Astrocyte (in vitro differentiated cells and primary cell): ENCODE results near the gene CLMN. TPM values are rescaled to one million over a fixed set of nuclear protein-coding genes. Genes with fewer than 3 reads are reported as not detected.

Source experiments
- DNase-seq: peaks from one replicate; pipeline ENCODE4 v3.0.0-alpha.2; 2010; ENCODE audit warnings: low read depth
- FAIRE-seq: peaks from 2 replicates; lab custom pipeline; 2011; peaks lifted over from hg19 to GRCh38; lab: Jason Lieb, UNC
- H2AFZ ChIP-seq: 2 replicates; pipeline ENCODE4 v1.6.0; 2012; ENCODE audit warnings: low read depth, low read length, inconsistent platforms
- H3K27ac ChIP-seq: 2 replicates; pipeline ENCODE4 v1.5.1; 2011; ENCODE audit warnings: low read depth, low read length, inconsistent platforms
- H3K27me3 ChIP-seq: 2 replicates; pipeline ENCODE4 v1.6.0; 2011; ENCODE audit warnings: low read length, inconsistent platforms; ENCODE audit not compliant: insufficient read depth
- H3K36me3 ChIP-seq: 2 replicates; pipeline ENCODE4 v1.5.1; 2011; ENCODE audit warnings: low read length, inconsistent platforms; ENCODE audit not compliant: insufficient read depth
- H3K4me1 ChIP-seq: 2 replicates; pipeline ENCODE4 v1.5.1; 2011; ENCODE audit warnings: low read length, inconsistent platforms; ENCODE audit not compliant: insufficient read depth
- H3K4me2 ChIP-seq: 2 replicates; pipeline ENCODE4 v1.6.0; 2012; ENCODE audit warnings: low read length, inconsistent platforms
- H3K4me3 ChIP-seq: 2 replicates; pipeline ENCODE4 v1.5.1; 2011; ENCODE audit warnings: low read depth, mild to moderate bottlenecking, low read length, inconsistent platforms; ENCODE audit not compliant: insufficient read depth
- H3K79me2 ChIP-seq: 2 replicates; pipeline ENCODE4 v1.6.0; 2012; ENCODE audit warnings: mild to moderate bottlenecking, low read length, inconsistent platforms; ENCODE audit not compliant: insufficient read depth
- H3K9ac ChIP-seq: 2 replicates; pipeline ENCODE4 v1.6.0; 2012; ENCODE audit warnings: mild to moderate bottlenecking, low read length, inconsistent platforms
- H3K9me3 ChIP-seq: 2 replicates; pipeline ENCODE4 v1.5.1; 2012; ENCODE audit warnings: low read depth, mild to moderate bottlenecking, low read length, inconsistent platforms; ENCODE audit not compliant: insufficient read depth
- H4K20me1 ChIP-seq: 2 replicates; pipeline ENCODE4 v1.6.0; 2012; ENCODE audit warnings: low read length, inconsistent platforms; ENCODE audit not compliant: insufficient read depth
- H3K27ac Mint-ChIP-seq: one replicate; pipeline ENCODE4 v1.8.0; 2021; ENCODE audit warnings: mild to moderate bottlenecking, mixed read lengths; ENCODE audit not compliant: unreplicated experiment
- H3K27me3 Mint-ChIP-seq: one replicate; pipeline ENCODE4 v1.8.0; 2021; ENCODE audit warnings: low read depth, mixed read lengths; ENCODE audit not compliant: unreplicated experiment
- H3K36me3 Mint-ChIP-seq: one replicate; pipeline ENCODE4 v1.8.0; 2021; ENCODE audit warnings: low read depth, mixed read lengths; ENCODE audit not compliant: unreplicated experiment
- H3K4me1 Mint-ChIP-seq: one replicate; pipeline ENCODE4 v1.8.0; 2021; ENCODE audit warnings: low read depth, mixed read lengths; ENCODE audit not compliant: unreplicated experiment
- H3K4me3 Mint-ChIP-seq: one replicate; pipeline ENCODE4 v1.8.0; 2021; ENCODE audit warnings: mild to moderate bottlenecking, moderate library complexity, mixed read lengths; ENCODE audit not compliant: unreplicated experiment
- H3K9me3 Mint-ChIP-seq: one replicate; pipeline ENCODE4 v1.8.0; 2021; ENCODE audit warnings: mild to moderate bottlenecking, mixed read lengths; ENCODE audit not compliant: unreplicated experiment
- CTCF ChIP-seq: IDR thresholded peaks from 2 replicates; pipeline ENCODE4 v1.5.1; 2011; ENCODE audit warnings: low read depth, mild to moderate bottlenecking, inconsistent platforms, low read length, moderate library complexity; ENCODE audit not compliant: insufficient read depth
- EZH2 ChIP-seq: IDR thresholded peaks from 2 replicates; pipeline ENCODE4 v1.6.1; 2012; ENCODE audit warnings: mild to moderate bottlenecking, low read length, inconsistent platforms; ENCODE audit not compliant: insufficient read depth
- total RNA-seq: library from RNA; stranded (reverse); gene quantifications from 2 replicates; pipeline ENCODE4 v1.2.1, GENCODE V29; 2021

CLMN gene
- total RNA-seq, 1 donor from 2014 or later = 14.0 TPM

DNA sequence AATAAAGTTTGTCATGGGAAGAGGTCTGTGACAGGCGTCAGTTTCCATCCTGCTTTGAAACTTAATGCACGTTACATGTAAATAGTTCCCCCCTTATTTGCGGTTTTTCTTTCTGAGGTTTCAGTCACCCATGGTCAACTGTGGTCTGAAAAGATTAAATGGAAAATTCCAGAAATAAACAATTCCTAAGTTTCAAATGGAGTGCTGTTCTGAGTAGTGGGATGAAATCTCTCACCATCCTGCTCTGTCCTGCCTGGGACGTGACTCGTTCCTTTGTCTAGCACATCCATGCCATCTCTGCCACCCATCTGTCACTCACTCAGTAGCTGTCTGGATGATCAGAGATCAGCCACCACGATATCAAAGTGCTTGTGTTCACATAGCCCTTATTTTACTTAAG is 111.1 kb downstream of the CLMN start:
- Histone ChIP-seq H3K9ac (no peak overlapping the region), H3K9me3 (no peaks in the 10 kb centered on the region), H3K4me2 (no peak overlapping the region), H3K27me3 (no peaks in the 10 kb centered on the region), H2AFZ (no peak overlapping the region), H3K4me3 (no peak overlapping the region), H4K20me1 (no peaks in the 10 kb centered on the region), H3K4me1 (no peaks in the 10 kb centered on the region), H3K36me3 (no peaks in the 10 kb centered on the region), H3K27ac (no peak overlapping the region), H3K79me2 (no peaks in the 10 kb centered on the region)
- peaks cover 4% of the 10 kb centered on the region for H3K4me1 Mint-ChIP-seq
- H3K27me3 Mint-ChIP-seq = no peaks in the 10 kb centered on the region
- H3K9me3 Mint-ChIP-seq = peaks cover 16% of the 10 kb centered on the region
- FAIRE-seq = no peak
- no peak for DNase-seq
- H3K27ac Mint-ChIP-seq = no peak overlapping the region
- no peak overlapping the region for H3K4me3 Mint-ChIP-seq
- peaks cover 13% of the 10 kb centered on the region for H3K36me3 Mint-ChIP-seq
- TF ChIP-seq EZH2 = no peak
- no peak for TF ChIP-seq CTCF

- Histone ChIP-seq H3K36me3 (no peaks in the 10 kb centered on the region), H3K79me2 (no peaks in the 10 kb centered on the region), H2AFZ (no peak overlapping the region), H3K27me3 (no peaks in the 10 kb centered on the region), H4K20me1 (no peaks in the 10 kb centered on the region), H3K9ac (no peak overlapping the region), H3K4me1 (no peaks in the 10 kb centered on the region), H3K27ac (no peak overlapping the region), H3K4me3 (no peak overlapping the region), H3K4me2 (no peak overlapping the region), H3K9me3 (no peaks in the 10 kb centered on the region)
- H3K4me1 Mint-ChIP-seq = peaks cover 4% of the 10 kb centered on the region
- no peak overlapping the region for H3K4me3 Mint-ChIP-seq
- H3K27me3 Mint-ChIP-seq = no peaks in the 10 kb centered on the region
- peaks cover 12% of the 10 kb centered on the region for H3K9me3 Mint-ChIP-seq
- FAIRE-seq = no peak
- no peak for DNase-seq
- no peak for TF ChIP-seq CTCF
- no peak for TF ChIP-seq EZH2
- H3K36me3 Mint-ChIP-seq = peaks cover 18% of the 10 kb centered on the region
- H3K27ac Mint-ChIP-seq = no peak overlapping the region
Measured at GRCh38 chr14:95207475-95208233, 112.1 kb downstream of the CLMN start.

DNA sequence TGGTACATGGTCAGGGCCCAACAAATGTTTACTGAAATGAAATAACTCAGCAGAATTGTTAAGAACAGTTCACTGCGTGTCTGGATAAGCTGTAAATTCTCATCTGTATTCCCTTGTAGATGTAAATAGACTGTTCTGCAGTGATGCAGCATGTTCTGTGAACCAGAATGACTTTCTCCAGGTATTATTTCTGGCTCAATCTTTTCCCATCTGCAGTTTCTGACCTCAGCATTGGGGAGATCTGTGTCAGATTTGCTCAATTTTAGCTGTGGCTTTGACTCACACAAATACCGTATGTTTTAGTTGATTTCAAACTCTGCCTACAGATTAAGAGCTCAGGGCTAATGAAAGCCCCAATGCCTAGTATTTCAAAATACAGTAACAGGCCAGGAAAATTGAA is 113.2 kb downstream of the CLMN start:
- Histone ChIP-seq H3K27ac (no peak overlapping the region), H4K20me1 (no peaks in the 10 kb centered on the region), H3K9ac (no peak overlapping the region), H3K27me3 (no peaks in the 10 kb centered on the region), H3K4me2 (no peak overlapping the region), H3K9me3 (no peaks in the 10 kb centered on the region), H3K36me3 (no peaks in the 10 kb centered on the region), H3K4me1 (no peaks in the 10 kb centered on the region), H3K4me3 (no peak overlapping the region), H3K79me2 (no peaks in the 10 kb centered on the region), H2AFZ (no peak overlapping the region)
- TF ChIP-seq CTCF (no peak), EZH2 (no peak)
- no peak overlapping the region for H3K4me3 Mint-ChIP-seq
- H3K27ac Mint-ChIP-seq = no peak overlapping the region
- peaks cover 11% of the 10 kb centered on the region for H3K9me3 Mint-ChIP-seq
- no peaks in the 10 kb centered on the region for H3K4me1 Mint-ChIP-seq
- no peaks in the 10 kb centered on the region for H3K27me3 Mint-ChIP-seq
- no peak for FAIRE-seq
- peaks cover 16% of the 10 kb centered on the region for H3K36me3 Mint-ChIP-seq
- DNase-seq = no peak
